HG02610 (cell line): ENCODE measurements around the gene CHST10.

Experiments used
- ATAC-seq: cut with Tn5 transposase; IDR thresholded peaks from one replicate; pipeline ENCODE4 v1.9.1; 2021; ENCODE audit warnings: mild to moderate bottlenecking, moderate library complexity; ENCODE audit not compliant: unreplicated experiment

The CHST10 gene

GRCh38 chr2:100416397-100416934 lies 1.0 kb downstream of the CHST10 start:
- ATAC-seq, result no peak

DNA sequence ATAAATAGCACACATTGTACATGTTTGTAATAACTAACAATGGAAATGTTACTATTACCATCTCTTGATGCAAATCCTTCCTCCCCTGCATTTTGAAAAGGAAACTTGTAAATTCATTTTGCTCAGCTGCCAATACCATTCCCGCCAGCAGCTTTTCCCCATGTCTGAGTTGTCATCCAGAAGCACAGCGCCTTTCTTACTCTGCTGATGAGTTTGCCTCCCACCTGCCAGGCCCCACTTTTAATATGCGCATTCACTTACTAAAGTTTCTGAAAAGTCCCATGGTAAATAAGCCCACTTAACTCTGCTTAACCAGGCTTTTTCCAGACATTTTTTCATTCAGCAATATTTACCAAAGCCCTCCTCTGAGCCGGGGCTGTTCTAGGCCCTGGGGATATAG lies 3.9 kb downstream of the CHST10 start:
- no peak for ATAC-seq

- ATAC-seq, result no peak
Measured at GRCh38 chr2:100412881-100413321, 4.6 kb downstream of the CHST10 start.

DNA sequence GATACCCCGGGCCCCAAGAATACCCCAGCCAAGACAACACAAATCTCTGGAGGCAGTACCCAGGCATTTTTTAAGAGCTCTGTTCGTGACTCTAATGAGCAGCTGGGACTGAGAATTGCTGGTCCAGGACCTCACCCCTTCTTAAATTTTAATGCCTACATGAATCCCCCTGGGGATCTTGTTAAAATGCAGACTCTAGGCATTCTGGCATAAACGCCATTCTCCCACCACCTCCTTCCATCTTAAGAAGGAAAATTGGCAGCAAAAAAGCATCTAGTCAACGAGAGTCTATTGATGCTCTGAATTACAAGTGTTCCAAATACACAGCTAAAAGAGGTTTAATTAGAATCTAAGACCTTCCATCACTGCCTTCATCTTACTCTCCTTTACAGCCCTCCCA lies 5.0 kb downstream of the CHST10 start:
- ATAC-seq, result no peak

DNA sequence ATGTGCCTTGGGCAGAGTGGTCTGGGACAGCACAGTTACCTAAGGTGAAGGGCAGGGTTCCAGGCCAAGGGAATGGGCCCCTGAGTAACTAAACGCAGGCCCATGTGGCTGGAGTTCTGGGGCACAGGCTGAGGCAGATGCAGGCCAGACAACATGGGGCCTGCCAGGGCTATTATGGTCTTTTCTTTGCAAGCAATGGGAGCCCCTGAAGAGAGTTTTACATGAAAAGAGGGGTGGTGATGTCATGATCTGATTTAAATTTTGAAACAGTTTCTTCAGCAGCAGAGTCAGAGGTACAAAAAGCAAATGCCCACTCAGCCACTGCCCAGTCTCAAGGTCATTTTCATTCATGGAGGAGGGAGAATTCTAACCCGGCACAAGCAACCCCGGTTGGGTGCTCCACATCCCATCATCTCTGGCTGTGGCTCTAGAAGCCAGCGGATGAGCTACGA lies 5.6 kb downstream of the CHST10 start:
- no peak for ATAC-seq

- no peak for ATAC-seq
Measured at GRCh38 chr2:100409975-100410647, 7.4 kb downstream of the CHST10 start.

- ATAC-seq, result no peak
Measured at GRCh38 chr2:100409461-100409860, 8.0 kb downstream of the CHST10 start.

GRCh38 chr2:100408941-100409340 lies 8.5 kb downstream of the CHST10 start:
- ATAC-seq, result no peak

DNA sequence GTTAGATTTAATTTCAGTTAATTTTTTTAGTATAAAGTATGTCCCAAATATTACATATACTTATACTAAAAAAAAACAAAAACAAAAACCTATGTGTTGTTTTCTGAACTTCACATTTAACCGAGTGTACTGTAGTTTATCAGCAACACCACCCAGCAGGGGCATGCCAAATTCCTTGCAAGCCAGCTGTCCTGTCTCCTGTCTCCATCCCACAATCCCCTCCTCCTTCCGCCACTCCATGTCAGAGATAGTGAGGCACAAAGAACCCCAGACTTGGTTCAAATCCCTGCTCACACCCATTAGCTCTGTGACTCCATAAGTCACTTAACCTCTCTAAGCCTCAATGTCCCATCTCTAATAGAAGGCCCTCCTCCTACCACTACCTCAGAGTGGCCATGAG lies 9.4 kb downstream of the CHST10 start:
- no peak for ATAC-seq

DNA sequence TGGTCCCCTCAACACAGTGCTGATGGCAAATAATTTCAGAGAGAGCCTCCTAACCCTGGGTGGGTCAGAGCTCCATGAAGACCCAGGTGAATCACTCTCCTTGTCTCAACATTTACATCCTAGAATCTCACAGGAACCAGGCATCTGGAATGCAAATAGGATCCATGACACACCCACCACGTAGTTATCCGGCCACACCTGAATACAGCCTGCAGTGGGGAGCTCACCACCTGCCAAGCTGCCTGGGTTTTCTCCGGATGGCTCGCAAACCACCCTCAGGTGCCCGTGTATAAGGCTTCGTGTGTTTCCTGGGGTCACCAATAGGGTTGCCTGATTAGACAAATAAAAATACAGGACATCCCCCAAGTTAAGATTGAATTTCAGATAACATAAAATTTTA lies 9.9 kb downstream of the CHST10 start:
- no peak for ATAC-seq

DNA sequence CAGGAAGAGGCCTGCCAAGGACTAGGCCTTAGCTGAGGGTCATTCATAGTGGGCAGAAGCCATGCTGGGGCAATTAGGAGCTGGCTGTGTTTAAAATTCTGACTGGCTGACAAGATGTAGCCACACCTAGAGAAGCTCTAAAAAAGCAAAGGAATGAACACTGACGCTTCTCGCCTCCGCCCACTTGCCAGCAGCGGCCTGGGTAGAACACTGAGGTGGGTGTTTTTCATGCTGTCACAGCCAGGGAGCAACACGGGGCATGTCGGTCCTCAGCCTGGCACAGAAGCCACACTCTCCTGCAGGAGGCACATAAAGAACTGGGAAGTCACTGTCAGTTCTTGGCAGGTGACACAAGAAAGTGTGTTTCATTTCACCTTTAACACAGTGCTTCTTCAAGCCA lies 10.4 kb downstream of the CHST10 start:
- no peak for ATAC-seq

- ATAC-seq, result no peak
Measured at GRCh38 chr2:100406120-100406508, 11.4 kb downstream of the CHST10 start.

- ATAC-seq, result no peak
Measured at GRCh38 chr2:100405403-100406119, 11.9 kb downstream of the CHST10 start.

DNA sequence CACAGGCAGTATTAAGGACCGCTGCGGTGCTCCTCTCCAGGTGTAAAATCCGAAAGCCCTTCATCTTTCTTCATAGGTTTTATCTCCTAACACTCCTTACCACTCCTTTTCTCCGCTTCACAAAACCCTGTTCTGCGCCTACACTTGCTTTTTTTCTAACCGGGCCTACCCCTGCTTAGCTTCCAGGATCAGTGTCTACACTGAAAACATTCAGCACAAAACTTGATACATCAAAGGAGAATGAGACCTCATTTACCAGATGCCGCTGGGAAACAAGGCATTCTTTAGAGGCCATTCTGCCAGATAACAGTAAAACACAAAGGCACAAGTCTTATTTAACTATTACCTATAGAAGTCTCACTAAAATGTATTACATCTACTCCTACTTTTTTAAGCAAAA lies 13.1 kb downstream of the CHST10 start:
- no peak for ATAC-seq

- no peak for ATAC-seq
Measured at GRCh38 chr2:100403722-100404121, 13.7 kb downstream of the CHST10 start.

DNA sequence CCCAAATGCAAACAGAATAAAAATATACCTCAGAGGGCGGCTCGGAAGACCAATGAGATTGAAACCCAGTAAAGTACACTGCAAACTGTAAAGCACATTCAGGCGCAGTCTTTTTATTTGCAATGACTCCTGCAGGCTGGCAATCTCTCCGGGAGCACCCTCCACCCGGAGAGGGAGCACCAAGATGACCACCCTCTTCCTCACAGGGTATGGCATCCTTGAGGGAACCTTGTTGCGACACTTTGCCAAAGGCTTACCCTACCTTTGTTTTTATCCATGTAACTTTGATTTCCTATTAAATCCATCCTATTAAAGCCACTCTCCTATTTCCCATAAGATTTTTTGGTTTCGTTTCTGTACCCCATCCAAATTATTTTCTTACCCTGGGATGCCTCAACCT lies 16.2 kb downstream of the CHST10 start:
- ATAC-seq, result no peak

DNA sequence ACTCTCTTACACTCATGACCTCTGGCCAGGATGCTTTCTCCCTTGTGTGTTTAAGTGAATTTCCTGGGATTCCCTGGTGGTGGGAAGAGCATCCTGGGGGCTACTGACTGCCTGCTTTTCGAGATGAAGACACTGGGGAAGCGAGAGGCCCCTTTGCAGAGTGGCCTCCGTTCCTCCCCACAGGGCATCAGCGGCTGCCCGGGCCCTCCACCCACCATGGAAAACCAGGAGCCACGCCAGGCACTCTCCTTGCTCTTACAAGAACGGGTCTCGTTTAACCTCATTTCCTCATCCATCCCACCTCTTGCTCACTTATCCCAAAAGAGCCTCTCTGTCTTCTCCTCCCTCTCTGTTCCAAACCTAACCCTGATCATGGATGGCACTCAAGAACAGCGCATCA lies 17.8 kb downstream of the CHST10 start:
- no peak for ATAC-seq

GRCh38 chr2:100397976-100398375 lies 19.5 kb downstream of the CHST10 start:
- ATAC-seq, result no peak

DNA sequence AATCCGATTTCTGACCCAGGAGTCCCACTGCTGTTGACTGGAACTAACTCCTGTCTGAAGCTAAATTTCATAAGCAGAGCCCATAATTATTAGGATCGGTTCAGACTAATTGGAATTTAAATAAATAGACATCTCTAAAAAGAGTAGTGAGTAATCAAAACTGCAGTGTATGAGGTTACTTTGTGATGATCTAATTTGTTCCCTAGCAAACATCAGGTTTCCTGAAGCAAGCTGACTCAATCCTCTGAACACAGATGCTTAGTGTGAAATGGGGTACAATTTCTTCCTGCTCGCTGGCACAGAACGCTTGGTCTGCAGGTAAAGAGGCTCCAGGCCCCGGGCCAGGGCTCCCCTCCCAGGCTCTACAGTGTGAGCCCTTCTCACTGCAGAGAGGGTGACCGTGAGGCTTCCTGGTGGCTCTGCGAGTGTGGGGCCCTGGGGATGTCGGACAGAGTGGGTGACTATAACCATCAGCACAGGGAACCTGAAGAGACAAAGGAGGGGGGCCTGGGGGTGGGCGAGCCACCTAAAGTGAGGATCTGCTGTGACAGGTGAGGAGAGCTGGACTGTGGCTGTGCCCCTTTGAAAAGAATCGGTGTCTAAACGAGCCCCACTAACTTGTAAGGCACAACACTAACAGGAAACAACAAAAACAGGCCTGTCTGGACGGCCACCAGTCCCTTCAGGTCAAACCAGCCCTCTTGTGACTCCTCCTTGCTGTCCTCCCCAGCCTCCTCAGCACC lies 20.2 kb downstream of the CHST10 start:
- no peak for ATAC-seq

- no peak for ATAC-seq
Measured at GRCh38 chr2:100396483-100396882, 21.0 kb downstream of the CHST10 start.

- no peak for ATAC-seq
Measured at GRCh38 chr2:100395532-100396350, 21.7 kb downstream of the CHST10 start.
